Fibroblast of the conjunctiva (primary cell): ENCODE results near the gene MYO16.
A peak's percentile ranks its signal among the peaks of the same experiment; 100 is the strongest.

Experiments used
- DNase-seq: peaks from one replicate; pipeline ENCODE4 v3.0.0-alpha.2; 2010; ENCODE audit warnings: low read depth

The MYO16 gene

GRCh38 chr13:108663710-108664109 is 34.3 kb downstream of the MYO16 start:
- no peak for DNase-seq

DNA sequence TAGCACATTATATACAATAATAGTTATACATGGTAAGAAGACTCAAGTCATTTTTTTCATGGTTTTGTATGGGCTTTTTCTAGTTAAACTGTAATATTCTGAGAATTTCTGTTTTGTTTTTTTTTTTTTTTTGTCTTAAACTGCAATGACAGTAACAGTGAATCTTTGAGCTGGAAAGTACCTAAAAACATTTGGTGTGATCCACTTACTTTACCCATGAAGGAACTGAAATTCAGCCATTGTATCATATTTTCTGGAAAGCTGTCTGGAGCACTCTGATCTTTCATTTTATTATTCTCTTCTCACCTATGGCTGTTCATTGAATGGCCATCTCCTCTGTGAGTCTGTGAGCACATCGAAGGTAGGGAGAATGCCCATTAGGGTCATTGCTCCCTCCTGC is 37.8 kb downstream of the MYO16 start:
- no peak for DNase-seq

GRCh38 chr13:108669381-108669780 is 40.0 kb downstream of the MYO16 start:
- no peak for DNase-seq

DNA sequence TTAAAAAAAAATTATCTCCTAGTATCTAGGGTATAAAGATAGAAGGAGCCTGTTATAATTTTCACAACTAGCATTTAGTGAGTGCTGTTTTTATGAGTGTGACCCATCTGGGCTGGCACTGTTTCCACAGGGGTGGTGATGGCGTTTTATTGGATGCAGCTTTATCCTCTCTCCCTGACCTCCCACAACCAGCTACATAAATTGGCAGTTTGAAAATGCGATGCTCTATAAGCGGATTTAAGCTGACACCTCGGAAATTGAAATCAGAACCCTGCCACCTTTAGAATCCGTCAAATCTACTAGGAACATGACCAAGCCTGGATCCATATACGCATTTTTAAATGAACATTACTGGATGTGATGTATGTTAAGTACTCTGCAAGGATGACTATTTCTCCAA is 44.9 kb downstream of the MYO16 start:
- no peak for DNase-seq

GRCh38 chr13:108674771-108675170 is 45.4 kb downstream of the MYO16 start:
- DNase-seq, result no peak

DNA sequence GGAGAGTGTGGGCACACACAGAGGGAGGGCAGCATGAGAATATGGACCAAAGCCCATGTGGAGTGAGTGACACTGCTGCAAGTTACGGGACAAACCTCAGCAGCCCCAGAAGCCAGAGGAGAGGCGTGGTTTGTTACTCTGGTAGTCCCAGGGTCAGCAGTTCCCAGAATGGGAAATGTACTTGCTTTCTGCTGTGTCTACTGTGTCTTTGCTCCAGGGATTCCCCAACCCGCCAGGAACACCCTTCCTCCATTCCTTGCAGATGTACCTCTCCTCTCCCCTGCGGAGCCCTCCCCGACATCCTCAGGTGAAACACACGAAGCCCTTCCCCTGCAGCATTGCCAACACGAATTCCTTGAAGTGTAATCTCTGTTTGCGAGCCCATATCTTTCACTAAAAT is 47.2 kb downstream of the MYO16 start:
- DNase-seq, result no peak

GRCh38 chr13:108677806-108678205 is 48.4 kb downstream of the MYO16 start:
- no peak for DNase-seq

GRCh38 chr13:108680011-108680410 is 50.6 kb downstream of the MYO16 start:
- no peak for DNase-seq

DNA sequence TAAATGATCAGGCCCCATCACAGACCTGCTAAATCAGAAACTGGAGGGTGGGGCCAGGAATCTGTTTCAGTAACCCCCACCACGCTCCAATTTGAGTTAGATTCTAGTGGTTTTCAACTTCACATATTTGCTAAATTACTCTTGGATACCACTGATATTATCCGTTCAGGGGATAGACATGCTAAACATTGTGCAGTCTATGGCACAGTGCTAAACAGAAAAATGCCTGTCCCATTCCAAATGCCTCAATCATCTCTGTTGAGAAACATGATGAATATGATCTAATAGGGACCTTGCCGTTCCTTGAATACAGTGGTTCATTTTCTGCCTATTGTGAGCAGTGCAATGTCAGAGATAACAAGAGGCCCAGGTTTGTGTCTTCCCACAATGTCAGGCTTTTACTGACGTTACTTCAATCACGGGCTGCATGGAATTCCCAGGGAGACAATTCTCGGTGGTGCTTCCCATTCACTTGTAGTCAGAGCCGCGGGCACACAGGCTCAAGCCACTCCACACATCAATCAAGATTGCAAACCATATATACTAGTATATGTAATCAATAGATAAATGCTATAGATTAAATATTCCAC is 52.7 kb downstream of the MYO16 start:
- no peak for DNase-seq

- DNase-seq, result no peak
Measured at GRCh38 chr13:108682714-108683113, 53.3 kb downstream of the MYO16 start.

GRCh38 chr13:108686027-108686426 is 56.6 kb downstream of the MYO16 start:
- no peak for DNase-seq

DNA sequence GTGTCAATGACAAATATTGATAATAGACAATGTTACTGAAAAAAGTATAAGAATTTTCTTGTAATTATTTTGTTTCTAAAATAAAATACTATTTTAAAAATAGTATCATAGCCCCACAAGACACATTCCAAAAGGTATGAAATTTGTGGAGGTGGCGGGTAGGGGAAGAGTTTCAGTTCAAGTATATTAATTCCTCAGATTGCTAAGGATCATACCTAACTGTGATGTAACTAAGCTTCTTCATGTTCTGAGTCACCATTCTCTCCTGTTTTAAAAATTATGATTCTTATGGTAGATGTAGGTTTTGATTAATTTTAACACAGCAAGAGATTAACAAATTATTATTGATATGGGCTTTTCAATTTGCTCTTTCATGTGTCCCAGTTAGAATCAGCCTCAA is 61.3 kb downstream of the MYO16 start:
- no peak for DNase-seq

- peak; percentile 14 for DNase-seq
Measured at GRCh38 chr13:108700422-108701170, 71.2 kb downstream of the MYO16 start.

DNA sequence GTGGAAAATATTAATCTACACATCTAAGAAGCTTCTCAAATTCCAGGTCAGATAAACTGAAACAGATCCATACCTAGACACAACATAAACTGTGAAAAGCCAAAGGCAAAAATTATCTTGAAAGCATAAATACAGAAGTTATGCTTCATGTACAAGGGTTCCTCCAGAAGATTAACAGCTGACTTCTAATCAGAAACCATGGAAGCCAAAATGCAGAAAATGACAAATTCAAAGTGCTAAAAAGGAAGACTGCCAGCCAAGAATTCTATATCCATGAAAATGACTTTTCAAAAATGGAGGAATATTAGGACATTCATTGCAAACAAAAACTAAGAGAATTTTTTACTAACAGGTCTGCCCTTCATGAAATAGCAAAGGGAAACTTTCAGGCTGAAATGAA is 72.8 kb downstream of the MYO16 start:
- no peak for DNase-seq

DNA sequence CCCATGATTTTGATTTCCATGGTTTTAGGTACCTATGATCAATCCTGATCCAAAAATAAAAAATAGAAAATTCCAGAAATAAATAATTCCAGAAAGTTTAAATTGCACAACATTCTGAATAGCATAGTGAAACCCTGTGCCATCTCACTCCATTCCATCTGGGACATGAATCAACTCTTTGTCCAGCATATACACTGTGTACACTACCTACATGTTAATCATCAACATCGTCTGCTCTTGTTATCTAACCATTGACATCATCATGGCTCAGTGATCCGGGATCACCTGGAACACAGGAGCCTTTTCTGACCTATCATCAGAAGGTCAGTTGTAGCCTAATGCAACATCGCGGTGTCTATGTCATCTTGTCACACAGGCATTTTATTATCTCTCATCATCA is 75.6 kb downstream of the MYO16 start:
- no peak for DNase-seq

- no peak for DNase-seq
Measured at GRCh38 chr13:108707584-108707983, 78.2 kb downstream of the MYO16 start.

DNA sequence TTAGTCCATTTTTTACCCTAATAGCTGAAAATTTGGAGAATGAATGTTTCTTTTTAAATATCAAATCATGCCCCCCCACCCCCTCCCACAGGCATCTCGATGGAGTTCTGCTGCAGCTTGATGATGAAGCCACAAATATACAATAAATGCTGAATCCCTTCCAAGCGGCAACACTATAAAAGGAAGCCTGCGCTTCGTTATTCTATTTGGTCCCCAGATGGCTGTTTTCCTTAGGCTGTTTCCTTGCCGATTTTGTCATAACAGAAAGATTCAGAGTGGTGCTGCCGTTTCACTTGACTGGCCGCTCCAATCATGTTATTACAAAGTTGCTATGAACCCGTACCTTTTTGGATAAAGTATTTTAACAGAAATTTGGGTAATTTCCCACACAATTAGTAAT is 79.5 kb downstream of the MYO16 start:
- DNase-seq, result no peak

GRCh38 chr13:108711386-108711785 is 82.0 kb downstream of the MYO16 start:
- no peak for DNase-seq

DNA sequence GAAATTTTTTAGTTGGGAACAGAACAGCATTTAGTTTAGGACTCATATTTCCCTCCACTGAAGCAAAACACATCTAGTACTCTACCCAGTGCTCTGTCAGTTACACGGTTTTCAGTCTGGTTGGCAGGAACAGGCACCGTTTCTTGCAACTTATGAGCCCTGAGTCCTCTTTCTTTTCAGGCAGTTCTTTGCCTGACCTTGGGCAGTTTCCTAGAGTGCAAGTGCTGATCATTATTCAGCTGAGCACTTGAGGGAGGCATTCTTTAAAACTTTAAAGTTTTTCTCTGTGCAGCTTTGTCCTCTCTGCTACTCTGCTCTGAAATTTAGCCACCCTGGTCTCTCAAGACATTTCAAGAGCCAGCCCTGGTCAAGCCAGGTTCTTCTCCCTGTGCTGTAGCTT is 96.1 kb downstream of the MYO16 start:
- DNase-seq, result no peak

- DNase-seq, result no peak
Measured at GRCh38 chr13:108728370-108728769, 99.0 kb downstream of the MYO16 start.

GRCh38 chr13:108733022-108733560 is 103.7 kb downstream of the MYO16 start:
- no peak for DNase-seq

- no peak for DNase-seq
Measured at GRCh38 chr13:108734676-108735075, 105.3 kb downstream of the MYO16 start.

DNA sequence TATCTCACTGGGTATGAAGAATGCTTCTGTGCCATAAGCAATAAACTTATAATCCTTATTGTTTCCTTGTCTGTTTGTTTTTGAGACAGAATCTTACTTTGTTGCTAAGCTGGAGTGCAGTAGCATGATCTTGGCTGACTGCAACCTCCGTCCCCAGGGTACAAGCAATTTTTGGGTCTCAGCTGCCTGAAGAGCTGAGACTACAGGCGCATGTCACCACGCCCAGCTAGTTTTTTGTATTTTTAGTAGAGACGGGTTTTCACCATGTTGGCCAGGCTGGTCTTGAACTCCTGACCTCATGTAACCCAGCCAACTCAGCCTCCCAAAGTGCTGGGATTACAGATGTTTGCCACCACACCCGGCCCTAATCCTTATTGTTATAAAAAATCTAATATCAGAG is 112.5 kb downstream of the MYO16 start:
- DNase-seq, result no peak
